GM19025 (cell line): Measurements from ENCODE around the gene NUP153.

ENCODE experiments used
- ATAC-seq: cut with Tn5 transposase; IDR thresholded peaks from one replicate; pipeline ENCODE4 v1.9.1; 2021; ENCODE audit warnings: mild to moderate bottlenecking, low read depth, moderate library complexity; ENCODE audit not compliant: unreplicated experiment

NUP153 gene

DNA sequence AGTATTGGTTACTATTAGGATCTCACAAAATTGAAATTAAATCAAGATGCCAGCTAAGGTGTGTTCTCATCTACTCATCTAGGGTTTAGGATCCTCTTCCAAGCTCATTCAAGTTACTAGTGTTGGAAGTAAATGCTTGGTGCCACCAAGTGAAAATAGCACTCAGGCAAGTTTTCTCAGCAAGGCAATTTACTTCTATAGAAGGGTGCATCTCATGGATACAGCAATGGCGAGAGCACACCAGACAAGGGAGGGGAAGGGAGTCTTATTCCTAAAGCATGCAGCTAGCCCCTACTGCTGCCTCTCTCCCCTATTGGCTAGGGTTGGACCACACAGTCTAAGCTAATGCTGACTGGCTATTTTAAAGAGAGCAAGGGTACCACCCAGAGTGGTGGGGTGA is 129.7 kb downstream of the NUP153 start:
- ATAC-seq = no peak

DNA sequence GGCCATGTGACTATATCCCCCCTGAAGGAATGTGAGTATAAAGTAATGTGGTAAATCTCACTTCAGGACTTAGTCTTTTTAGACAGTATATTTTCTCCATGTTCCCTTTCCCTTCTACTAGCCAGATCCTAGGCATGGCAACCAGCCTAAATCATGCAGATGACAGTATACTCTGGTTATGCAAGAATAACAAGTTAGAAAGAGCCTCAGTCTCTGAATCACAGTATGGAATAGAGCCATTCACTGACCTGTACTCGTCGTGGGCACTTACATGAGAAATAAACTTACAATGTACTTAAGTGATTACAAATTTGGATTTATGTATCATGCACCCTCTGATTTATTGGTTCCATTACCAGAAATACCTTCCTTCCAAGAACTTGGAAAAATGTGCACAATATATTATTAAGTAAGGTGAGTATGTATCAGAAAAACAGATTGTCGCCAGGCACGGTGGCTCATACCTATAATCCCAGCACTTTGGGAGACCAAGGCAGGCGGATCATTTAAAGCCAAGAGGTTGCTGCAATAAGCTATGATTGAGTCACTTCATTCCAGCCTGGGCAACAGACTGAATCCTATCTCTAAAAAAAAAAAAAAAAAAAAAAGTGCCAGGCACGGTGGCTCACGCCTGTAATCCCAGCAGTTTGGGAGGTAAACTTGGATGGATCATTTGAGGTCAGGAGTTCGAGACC is 131.7 kb downstream of the NUP153 start:
- no peak for ATAC-seq

DNA sequence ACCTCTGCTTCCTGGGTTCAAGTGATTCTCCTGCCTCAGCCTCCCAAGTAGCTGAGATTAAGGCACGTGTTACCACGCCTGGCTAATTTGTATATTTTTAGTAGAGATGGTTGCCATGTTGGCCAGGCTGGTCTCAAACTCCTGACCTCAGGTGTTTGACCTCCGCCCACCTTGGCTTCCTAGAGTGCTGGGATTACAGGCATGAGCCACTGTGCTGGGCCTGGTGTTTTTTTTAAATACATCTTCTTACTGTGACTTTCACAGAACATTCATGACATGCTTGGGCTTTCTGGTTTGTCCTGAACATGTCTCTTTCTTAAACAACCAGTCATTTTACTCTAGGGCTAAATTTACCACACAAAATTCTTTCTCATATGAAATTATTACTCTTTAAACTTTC is 141.3 kb downstream of the NUP153 start:
- ATAC-seq = no peak
